ENCODE measurements around the gene PLXNA2.

The PLXNA2 gene

GRCh38 chr1:208133355-208133754 lies 110.8 kb downstream of the PLXNA2 start:
- no peak for DNase-seq

- peak; percentile 82 for DNase-seq
Observed at GRCh38 chr1:208132287-208132882, 111.8 kb downstream of the PLXNA2 start.

GRCh38 chr1:208131621-208132286 lies 112.4 kb downstream of the PLXNA2 start:
- peak; percentile 77 for DNase-seq

- no peak for DNase-seq
Observed at GRCh38 chr1:208129487-208129886, 114.7 kb downstream of the PLXNA2 start.

- DNase-seq = peak; percentile 17
Observed at GRCh38 chr1:208129060-208129459, 115.1 kb downstream of the PLXNA2 start.

GRCh38 chr1:208127792-208128529 lies 116.2 kb downstream of the PLXNA2 start:
- peak; percentile 70 for DNase-seq

GRCh38 chr1:208127284-208127683 lies 116.9 kb downstream of the PLXNA2 start:
- DNase-seq = no peak

GRCh38 chr1:208126108-208126507 lies 118.1 kb downstream of the PLXNA2 start:
- no peak for DNase-seq

- DNase-seq = no peak
Observed at GRCh38 chr1:208122612-208123358, 121.4 kb downstream of the PLXNA2 start.

GRCh38 chr1:208121813-208122364 lies 122.3 kb downstream of the PLXNA2 start:
- DNase-seq = no peak

- DNase-seq = no peak
Observed at GRCh38 chr1:208120431-208120790, 123.8 kb downstream of the PLXNA2 start.

- no peak for DNase-seq
Observed at GRCh38 chr1:208118841-208119606, 125.2 kb downstream of the PLXNA2 start.

GRCh38 chr1:208118306-208118705 lies 125.9 kb downstream of the PLXNA2 start:
- DNase-seq = no peak

- DNase-seq = no peak
Observed at GRCh38 chr1:208117826-208118225, 126.4 kb downstream of the PLXNA2 start.

- DNase-seq = no peak
Observed at GRCh38 chr1:208117409-208117808, 126.8 kb downstream of the PLXNA2 start.

GRCh38 chr1:208115924-208116640 lies 128.1 kb downstream of the PLXNA2 start:
- DNase-seq = no peak

- no peak for DNase-seq
Observed at GRCh38 chr1:208113011-208113410, 131.2 kb downstream of the PLXNA2 start.

- DNase-seq = no peak
Observed at GRCh38 chr1:208112401-208112800, 131.8 kb downstream of the PLXNA2 start.

- no peak for DNase-seq
Observed at GRCh38 chr1:208111646-208112190, 132.5 kb downstream of the PLXNA2 start.

GRCh38 chr1:208110296-208110695 lies 133.9 kb downstream of the PLXNA2 start:
- no peak for DNase-seq

GRCh38 chr1:208108646-208109330 lies 135.4 kb downstream of the PLXNA2 start:
- DNase-seq = peak; percentile 34
